GM19438 (cell line): Measurements from ENCODE around the gene KHSRP.
A peak's percentile ranks its signal among the peaks of the same experiment; 100 is the strongest.

Experiments
- ATAC-seq: cut with Tn5 transposase; IDR thresholded peaks from one replicate; pipeline ENCODE4 v1.9.1; 2021; ENCODE audit warnings: low read depth; ENCODE audit not compliant: unreplicated experiment

KHSRP gene

GRCh38 chr19:6393074-6393982 lies 31.3 kb downstream of the KHSRP start, which contains the start of gene GTF2F1:
Gene GTF2F1 (minus strand): TSS chr19:6393164. CDS start chr19:6392995, 169 bp downstream.
- peak; percentile 88 for ATAC-seq

- peak; percentile 16 for ATAC-seq
These were observed 32.2 kb downstream of the KHSRP start for GRCh38 chr19:6392221-6393073.

GRCh38 chr19:6387372-6387771 lies 37.2 kb downstream of the KHSRP start:
- no peak for ATAC-seq

GRCh38 chr19:6384381-6384780 lies 40.2 kb downstream of the KHSRP start:
- no peak for ATAC-seq

- no peak for ATAC-seq
These were observed 41.4 kb downstream of the KHSRP start for GRCh38 chr19:6383188-6383587.

- no peak for ATAC-seq
These were observed 43.4 kb downstream of the KHSRP start for GRCh38 chr19:6381030-6381750.

- no peak for ATAC-seq
These were observed 44.9 kb downstream of the KHSRP start for GRCh38 chr19:6379744-6380143.

- ATAC-seq: no peak
These were observed 46.1 kb downstream of the KHSRP start for GRCh38 chr19:6378486-6378885.

GRCh38 chr19:6378041-6378440 lies 46.6 kb downstream of the KHSRP start:
- ATAC-seq: no peak

GRCh38 chr19:6376512-6377190 lies 48.0 kb downstream of the KHSRP start:
- ATAC-seq: no peak

GRCh38 chr19:6375411-6376010 lies 49.1 kb downstream of the KHSRP start, which contains the start of gene PSPN:
Gene PSPN (minus strand): TSS chr19:6375933. CDS start chr19:6375849, 84 bp downstream.
- ATAC-seq: no peak

- no peak for ATAC-seq
These were observed 49.8 kb downstream of the KHSRP start for GRCh38 chr19:6374711-6375410.

- ATAC-seq: no peak
These were observed 50.4 kb downstream of the KHSRP start for GRCh38 chr19:6374161-6374709.

GRCh38 chr19:6373813-6374108 lies 50.9 kb downstream of the KHSRP start:
- no peak for ATAC-seq

- peak; percentile 33 for ATAC-seq
These were observed 51.4 kb downstream of the KHSRP start for GRCh38 chr19:6373096-6373812.

- peak; percentile 83 for ATAC-seq
These were observed 52.0 kb downstream of the KHSRP start, which contains the start of gene ALKBH7 for GRCh38 chr19:6372594-6373095. Gene ALKBH7 (plus strand): TSS chr19:6372794. CDS start chr19:6372821, 27 bp downstream.

GRCh38 chr19:6364353-6364752 lies 60.3 kb downstream of the KHSRP start:
- no peak for ATAC-seq
